ENCODE measurements around the gene SPATA46.

- TF ChIP-seq SRF (IDR thresholded peaks at IDR 0.05; ENCODE audit: low read depth, low read length) (no peak), ASH2L (IDR thresholded peaks at IDR 0.05; ENCODE audit: low read length) (no peak), EZH2 (IDR thresholded peaks at IDR 0.05; ENCODE audit: low read depth, low read length, severe bottlenecking) (no peak), PHF8 (conservative IDR thresholded peaks at IDR 0.05; ENCODE audit: low read depth, low read length) (no peak), CTCF (IDR thresholded peaks at IDR 0.05; ENCODE audit: control extremely low read depth in 1 of 3, insufficient read depth in 1 of 3, low read depth in 1 of 3, low read length in 3 of 3) (no peak), POLR2A (IDR thresholded peaks at IDR 0.05; ENCODE audit: control extremely low read depth in 1 of 2, low read depth in 2 of 2, low read length in 2 of 2) (no peak), ATF3 (IDR thresholded peaks at IDR 0.05; ENCODE audit: insufficient read depth, low read depth, low read length) (no peak), YY1 (IDR thresholded peaks at IDR 0.05; ENCODE audit: low read depth, low read length) (no peak)
Measured at GRCh38 chr1:162363823-162364222, 12.8 kb downstream of the SPATA46 start.
